Suprapubic skin (tissue), 4 donors: Measurements from ENCODE around the gene RASAL3. TPM values are rescaled to one million over a fixed set of nuclear protein-coding genes. Genes with fewer than 3 reads are reported as not detected.
A peak's percentile ranks its signal among the peaks of the same experiment; 100 is the strongest.

ENCODE experiments used
- DNase-seq, 2 donors: peaks; one replicate each; pipeline ENCODE4 v3.0.0-alpha.2; 2019; ENCODE audit warnings: low spot score in 2 of 2
- H3K27ac ChIP-seq: fragments of 200-600 bp; sonication (generic); one replicate; pipeline ENCODE4 v1.5.1; 2019
- H3K27me3 ChIP-seq: fragments of 200-600 bp; sonication (generic); one replicate; pipeline ENCODE4 v1.5.1; 2019
- H3K36me3 ChIP-seq: fragments of 200-600 bp; sonication (generic); one replicate; pipeline ENCODE4 v1.5.1; 2019
- H3K4me1 ChIP-seq: fragments of 200-600 bp; sonication (generic); one replicate; pipeline ENCODE4 v1.5.1; 2019
- H3K4me3 ChIP-seq: fragments of 200-600 bp; sonication (generic); one replicate; pipeline ENCODE4 v1.5.1; 2019; ENCODE audit warnings: mild to moderate bottlenecking
- H3K9me3 ChIP-seq: fragments of 200-600 bp; sonication (generic); one replicate; pipeline ENCODE4 v1.5.1; 2019
- EP300 ChIP-seq: sonication (generic); formaldehyde crosslinking; IDR thresholded peaks from one replicate; pipeline ENCODE4 v1.6.1; 2017; ENCODE audit warnings: antibody characterized with exemption
- POLR2A ChIP-seq, 2 donors: fragments of 450-650 bp; IDR thresholded peaks; one replicate each; pipeline ENCODE4 v1.6.1; 2017; ENCODE audit warnings: antibody characterized with exemption in 2 of 2, mild to moderate bottlenecking in 2 of 2, moderate library complexity in 2 of 2
- POLR2AphosphoS5 ChIP-seq, 3 donors: sonication (generic); formaldehyde crosslinking; IDR thresholded peaks; one replicate each; pipeline ENCODE4 v1.6.1; 2017; ENCODE audit warnings: antibody characterized with exemption in 3 of 3
- WGBS: methylation state at CpG from one replicate; pipeline ENCODE4 v1.1.5; 2018; 5-methylcytosine and 5-hydroxymethylcytosine counted together
- total RNA-seq, 4 donors: library from RNA; depleted of rRNA; stranded (reverse); fragments of >200 nt; gene quantifications; one replicate each; pipeline ENCODE4 v1.1.0, GENCODE V29; 2016
- TF ChIP-seq, protein P1 (sequence below), 2 donors: fragments of 200-600 bp in 1 of 2; fragments of 450-650 bp in 1 of 2; sonication (generic) in 1 of 2; IDR thresholded peaks; one replicate each; pipeline ENCODE4 v1.5.1; 2016 to 2019; ENCODE audit warnings: antibody characterized with exemption in 2 of 2, mild to moderate bottlenecking in 1 of 2, moderate library complexity in 1 of 2

The RASAL3 gene
- total RNA-seq, 4 donors from 2014 or later = 0.70 to 2.4 (median 1.0) TPM

GRCh38 chr19:15445227-15445605 is 19.1 kb downstream of the RASAL3 start:
- no peaks in the 10 kb centered on the region for H3K36me3 ChIP-seq
- no peaks in the 10 kb centered on the region for H3K27me3 ChIP-seq
- no peak for DNase-seq
- peaks cover 11% of the 10 kb centered on the region for H3K4me1 ChIP-seq
- no peaks in the 10 kb centered on the region for H3K9me3 ChIP-seq
- WGBS = 94% methylated on average over 9 of the region's 9 CpGs
- no peak overlapping the region for H3K27ac ChIP-seq
- TF ChIP-seq, protein P1, sequence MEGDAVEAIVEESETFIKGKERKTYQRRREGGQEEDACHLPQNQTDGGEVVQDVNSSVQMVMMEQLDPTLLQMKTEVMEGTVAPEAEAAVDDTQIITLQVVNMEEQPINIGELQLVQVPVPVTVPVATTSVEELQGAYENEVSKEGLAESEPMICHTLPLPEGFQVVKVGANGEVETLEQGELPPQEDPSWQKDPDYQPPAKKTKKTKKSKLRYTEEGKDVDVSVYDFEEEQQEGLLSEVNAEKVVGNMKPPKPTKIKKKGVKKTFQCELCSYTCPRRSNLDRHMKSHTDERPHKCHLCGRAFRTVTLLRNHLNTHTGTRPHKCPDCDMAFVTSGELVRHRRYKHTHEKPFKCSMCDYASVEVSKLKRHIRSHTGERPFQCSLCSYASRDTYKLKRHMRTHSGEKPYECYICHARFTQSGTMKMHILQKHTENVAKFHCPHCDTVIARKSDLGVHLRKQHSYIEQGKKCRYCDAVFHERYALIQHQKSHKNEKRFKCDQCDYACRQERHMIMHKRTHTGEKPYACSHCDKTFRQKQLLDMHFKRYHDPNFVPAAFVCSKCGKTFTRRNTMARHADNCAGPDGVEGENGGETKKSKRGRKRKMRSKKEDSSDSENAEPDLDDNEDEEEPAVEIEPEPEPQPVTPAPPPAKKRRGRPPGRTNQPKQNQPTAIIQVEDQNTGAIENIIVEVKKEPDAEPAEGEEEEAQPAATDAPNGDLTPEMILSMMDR (IDR thresholded peaks at IDR 0.05) = no peak
- no peak for TF ChIP-seq POLR2AphosphoS5 (IDR thresholded peaks at IDR 0.05)
- no peak for TF ChIP-seq EP300
- TF ChIP-seq POLR2A (IDR thresholded peaks at IDR 0.05) = no peak
- no peak overlapping the region for H3K4me3 ChIP-seq

DNA sequence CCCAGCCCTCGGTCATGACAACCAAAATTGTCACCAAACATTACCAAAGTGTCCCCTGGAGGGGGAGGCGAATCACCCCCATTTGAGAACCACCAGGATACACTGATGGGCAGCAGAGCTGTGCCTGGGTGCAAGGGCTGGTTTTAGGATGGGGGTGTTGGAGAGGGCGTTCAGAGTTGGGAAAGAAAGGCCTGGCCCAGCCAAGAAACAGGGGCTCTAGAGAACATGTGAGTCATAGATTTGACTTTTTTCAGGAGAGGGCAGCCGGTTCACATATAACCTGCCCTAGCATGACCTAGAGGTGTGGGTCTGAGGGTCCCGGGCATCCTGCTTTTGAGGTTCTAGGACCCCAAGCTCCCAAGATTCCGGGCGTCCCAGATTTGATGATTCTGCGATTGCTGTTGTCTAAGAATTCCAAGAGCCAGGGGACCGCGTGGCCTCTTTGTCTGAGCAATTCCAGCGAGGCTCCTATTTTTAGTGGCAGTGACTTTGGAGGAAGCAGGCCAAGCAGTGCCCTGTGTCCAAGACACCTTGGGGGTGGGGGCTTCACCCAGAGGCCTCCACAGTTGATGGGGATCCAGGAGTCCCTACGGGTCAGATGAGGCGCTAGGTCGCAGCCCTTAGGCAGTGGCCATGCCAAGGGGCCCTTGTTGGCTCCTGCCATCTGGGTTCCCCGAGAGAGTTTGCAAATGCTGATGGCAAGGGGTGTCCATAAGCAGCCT is 19.7 kb downstream of the RASAL3 start:
- no peak overlapping the region for H3K27ac ChIP-seq
- H3K36me3 ChIP-seq = no peaks in the 10 kb centered on the region
- peak in 1 of 2 donors; percentile 59 for DNase-seq
- no peak for TF ChIP-seq POLR2AphosphoS5 (IDR thresholded peaks at IDR 0.05)
- TF ChIP-seq, protein P1 (IDR thresholded peaks at IDR 0.05) = no peak
- no peak for TF ChIP-seq POLR2A (IDR thresholded peaks at IDR 0.05)
- no peak for TF ChIP-seq EP300
- 81% methylated on average over 9 of the region's 15 CpGs for WGBS
- H3K27me3 ChIP-seq = no peaks in the 10 kb centered on the region
- H3K4me1 ChIP-seq = peaks cover 8% of the 10 kb centered on the region
- no peak overlapping the region for H3K4me3 ChIP-seq
- H3K9me3 ChIP-seq = no peaks in the 10 kb centered on the region

- H3K4me3 ChIP-seq = no peak overlapping the region
- H3K27me3 ChIP-seq = no peaks in the 10 kb centered on the region
- peaks cover 2% of the 10 kb centered on the region for H3K4me1 ChIP-seq
- no peaks in the 10 kb centered on the region for H3K9me3 ChIP-seq
- DNase-seq = peak in 1 of 2 donors; percentile 46
- TF ChIP-seq EP300 = no peak
- TF ChIP-seq POLR2A (IDR thresholded peaks at IDR 0.05) = no peak
- TF ChIP-seq, protein P1 (IDR thresholded peaks at IDR 0.05) = no peak
- TF ChIP-seq POLR2AphosphoS5 (IDR thresholded peaks at IDR 0.05) = no peak
- no peaks in the 10 kb centered on the region for H3K36me3 ChIP-seq
- no peak overlapping the region for H3K27ac ChIP-seq
- WGBS = 51% methylated on average over 10 of the region's 10 CpGs
Observed at GRCh38 chr19:15443838-15444237, 20.5 kb downstream of the RASAL3 start.

GRCh38 chr19:15443325-15443724 is 21.0 kb downstream of the RASAL3 start:
- Histone ChIP-seq H3K4me3 (no peak overlapping the region), H3K27ac (no peak overlapping the region), H3K9me3 (no peaks in the 10 kb centered on the region), H3K27me3 (no peaks in the 10 kb centered on the region), H3K36me3 (no peaks in the 10 kb centered on the region), H3K4me1 (no peaks in the 10 kb centered on the region)
- WGBS = 98% methylated on average over 3 of the region's 3 CpGs
- no peak for TF ChIP-seq POLR2AphosphoS5 (IDR thresholded peaks at IDR 0.05)
- DNase-seq = no peak

- Histone ChIP-seq H3K9me3 (no peaks in the 10 kb centered on the region), H3K36me3 (no peaks in the 10 kb centered on the region), H3K4me3 (no peak overlapping the region), H3K27me3 (no peaks in the 10 kb centered on the region), H3K27ac (no peak overlapping the region), H3K4me1 (no peaks in the 10 kb centered on the region)
- no peak for TF ChIP-seq POLR2A (IDR thresholded peaks at IDR 0.05)
- TF ChIP-seq EP300 = no peak
- TF ChIP-seq, protein P1 (IDR thresholded peaks at IDR 0.05) = no peak
- TF ChIP-seq POLR2AphosphoS5 (IDR thresholded peaks at IDR 0.05) = no peak
- WGBS = 84% methylated on average over 13 of the region's 13 CpGs
- peak in 1 of 2 donors; percentile 51 for DNase-seq
Observed at GRCh38 chr19:15442142-15442920, 22.0 kb downstream of the RASAL3 start.
